NCI-H1417 treated with DMSO at 0.1 percent for 48 hours (cell line): ENCODE results near the gene HIVEP3.
"Not testable (repeated sequence)": the region's sequence is repeated elsewhere in the genome, so short reads cannot be mapped to it uniquely, and the experiment has no call there.

ENCODE experiments used
- DNase-seq: peaks from one replicate; lab custom pipeline; 2025; lab: John Stamatoyannopoulos, UW

HIVEP3 gene

DNA sequence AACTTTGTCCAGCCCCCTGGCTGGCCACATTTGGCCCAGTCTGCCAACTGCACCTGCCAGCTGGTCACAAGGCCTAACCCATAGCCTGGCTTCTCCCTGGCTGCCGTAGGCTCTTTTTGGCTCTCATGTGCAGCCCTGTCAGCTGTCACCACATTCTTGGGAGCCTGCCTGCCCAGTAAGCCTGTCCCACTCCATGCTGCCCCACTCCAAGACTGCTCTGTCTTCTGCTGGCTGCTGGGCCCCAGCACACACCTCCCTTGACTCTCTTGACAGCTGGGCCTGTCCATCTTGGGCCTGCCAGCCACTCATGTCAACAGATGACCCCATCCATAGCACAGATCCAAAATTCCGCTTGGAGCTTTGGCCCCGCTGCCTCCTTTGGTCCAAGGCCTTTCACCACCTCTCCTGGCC is 360.0 kb downstream of the HIVEP3 start:
- DNase-seq = no peak

DNA sequence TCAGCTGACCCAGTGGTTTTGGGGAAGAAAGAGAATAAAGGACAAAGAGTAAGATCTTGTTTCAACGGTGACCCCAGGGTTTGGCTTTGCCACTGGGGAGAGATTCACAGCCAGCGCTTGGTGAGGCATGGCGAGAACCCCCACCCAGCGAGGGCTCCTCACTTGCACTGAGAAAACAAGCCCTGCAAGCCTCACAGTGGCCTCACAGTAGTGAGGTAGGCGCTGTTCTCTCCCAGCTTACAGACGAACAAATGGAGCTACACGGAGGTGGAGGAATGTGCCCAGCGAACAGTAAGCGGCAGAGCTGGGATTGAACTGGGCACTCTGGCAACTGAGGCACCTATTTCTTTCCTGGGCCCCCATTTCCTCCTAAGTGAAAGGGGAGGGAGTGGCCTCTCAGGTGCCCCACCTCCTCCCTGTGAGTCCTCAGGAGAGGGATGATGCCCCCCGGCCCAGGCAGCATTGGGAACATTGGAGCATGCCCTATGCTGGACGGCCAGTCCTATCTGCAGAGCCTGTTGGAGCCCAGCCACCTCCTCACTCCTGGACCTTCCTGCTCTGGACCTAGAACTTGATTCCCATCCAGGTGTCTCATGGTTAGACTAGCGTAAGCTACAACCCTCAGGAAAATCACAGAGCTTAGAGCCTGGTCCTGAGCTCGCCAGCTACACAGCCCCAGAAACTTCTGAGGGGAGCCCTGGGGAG is 360.8 kb downstream of the HIVEP3 start:
- no peak for DNase-seq

DNA sequence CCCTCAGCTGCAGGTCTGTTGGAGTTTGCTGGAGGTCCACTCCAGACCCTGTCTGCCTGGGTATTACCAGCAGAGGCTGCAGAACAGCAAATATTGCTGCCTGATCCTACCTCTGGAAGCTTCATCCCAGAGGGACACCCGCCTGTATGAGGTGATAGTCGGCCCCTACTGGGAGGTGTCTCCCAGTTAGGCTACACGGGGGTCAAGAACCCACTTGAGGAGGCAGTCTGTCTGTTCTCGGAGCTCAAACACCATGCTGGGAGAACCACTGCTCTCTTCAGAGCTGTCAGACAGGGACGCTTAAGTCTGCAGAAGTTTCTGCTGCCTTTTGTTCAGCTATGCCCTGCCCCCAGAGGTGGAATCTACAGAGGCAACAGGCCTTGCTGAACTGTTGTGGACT is 364.0 kb downstream of the HIVEP3 start:
- not testable (repeated sequence) for DNase-seq

- no peak for DNase-seq
Observed at GRCh38 chr1:41547781-41548560, 370.8 kb downstream of the HIVEP3 start.

DNA sequence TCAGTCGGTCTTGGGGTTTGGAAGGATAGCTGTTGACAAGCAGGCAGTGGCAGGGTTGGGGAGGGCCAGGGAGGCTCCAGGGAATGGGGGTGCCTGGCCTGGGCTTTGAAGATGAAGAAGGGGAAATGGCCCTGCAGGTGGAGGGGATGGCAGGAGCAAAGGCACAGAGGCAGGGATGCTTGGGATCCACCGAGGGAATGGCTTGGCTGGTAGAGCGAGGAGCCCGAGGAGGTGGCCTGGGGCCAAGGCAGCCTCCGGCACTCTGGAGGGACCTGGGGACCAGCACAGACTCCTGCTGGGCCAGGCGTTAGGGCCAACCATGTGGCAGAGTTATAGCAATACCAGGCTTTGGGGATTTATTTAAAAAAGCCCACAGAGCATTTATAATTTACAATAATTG is 371.4 kb downstream of the HIVEP3 start:
- no peak for DNase-seq

DNA sequence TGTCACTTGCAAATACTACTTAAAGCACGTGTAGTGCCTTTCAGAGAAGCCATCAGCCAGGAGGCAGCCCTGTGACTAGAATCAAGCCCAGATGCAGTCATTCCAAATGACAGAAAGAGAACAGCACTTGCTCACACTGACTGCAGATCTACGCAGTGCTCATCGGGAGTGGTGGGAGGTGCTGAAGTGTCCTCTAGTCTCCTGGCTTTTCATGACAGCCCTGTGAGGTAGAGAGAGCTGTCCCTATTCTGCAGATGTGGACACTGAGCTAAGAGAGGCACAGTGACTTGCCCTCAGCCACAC is 371.9 kb downstream of the HIVEP3 start:
- DNase-seq = no peak

DNA sequence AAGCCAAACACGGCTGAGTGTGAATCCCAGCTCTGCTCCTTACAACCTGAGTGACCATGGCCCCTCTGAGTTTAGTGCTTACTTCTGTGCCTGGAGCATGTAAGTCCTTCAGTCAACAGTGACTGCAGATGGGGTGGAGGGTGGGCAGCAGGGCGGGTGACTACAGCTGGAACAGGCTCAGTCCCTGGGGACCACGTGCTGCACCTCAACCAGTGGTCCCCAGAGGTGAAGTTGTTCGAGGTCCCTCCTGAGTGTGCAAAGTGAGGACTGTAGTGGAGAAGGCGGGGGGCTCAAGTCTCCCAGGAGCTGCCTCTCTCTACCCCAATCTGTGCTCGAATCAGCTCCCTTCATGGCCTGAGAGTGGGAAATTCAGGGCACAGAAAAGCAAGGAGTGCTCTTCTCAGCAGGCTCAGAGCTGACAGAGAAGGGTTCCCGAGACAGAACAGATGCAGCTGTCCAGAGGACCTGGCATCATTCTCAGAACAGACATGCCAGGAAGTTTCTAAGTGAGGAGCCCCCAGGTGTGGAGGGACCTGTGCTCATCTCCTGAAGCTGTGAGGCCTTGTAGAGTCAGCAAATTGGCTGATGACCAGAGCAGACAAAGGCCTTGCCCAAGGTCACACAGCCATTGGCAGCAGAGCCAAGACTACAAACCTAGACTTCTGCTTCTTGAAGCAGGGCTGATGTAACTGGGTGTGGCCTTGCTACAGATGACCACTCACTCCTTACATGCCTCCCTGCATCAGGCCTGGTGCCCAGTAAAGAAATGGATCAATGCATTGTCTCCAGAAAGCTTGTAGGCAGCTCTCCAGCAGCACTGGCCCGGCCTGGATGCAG is 372.5 kb downstream of the HIVEP3 start:
- DNase-seq = no peak

DNA sequence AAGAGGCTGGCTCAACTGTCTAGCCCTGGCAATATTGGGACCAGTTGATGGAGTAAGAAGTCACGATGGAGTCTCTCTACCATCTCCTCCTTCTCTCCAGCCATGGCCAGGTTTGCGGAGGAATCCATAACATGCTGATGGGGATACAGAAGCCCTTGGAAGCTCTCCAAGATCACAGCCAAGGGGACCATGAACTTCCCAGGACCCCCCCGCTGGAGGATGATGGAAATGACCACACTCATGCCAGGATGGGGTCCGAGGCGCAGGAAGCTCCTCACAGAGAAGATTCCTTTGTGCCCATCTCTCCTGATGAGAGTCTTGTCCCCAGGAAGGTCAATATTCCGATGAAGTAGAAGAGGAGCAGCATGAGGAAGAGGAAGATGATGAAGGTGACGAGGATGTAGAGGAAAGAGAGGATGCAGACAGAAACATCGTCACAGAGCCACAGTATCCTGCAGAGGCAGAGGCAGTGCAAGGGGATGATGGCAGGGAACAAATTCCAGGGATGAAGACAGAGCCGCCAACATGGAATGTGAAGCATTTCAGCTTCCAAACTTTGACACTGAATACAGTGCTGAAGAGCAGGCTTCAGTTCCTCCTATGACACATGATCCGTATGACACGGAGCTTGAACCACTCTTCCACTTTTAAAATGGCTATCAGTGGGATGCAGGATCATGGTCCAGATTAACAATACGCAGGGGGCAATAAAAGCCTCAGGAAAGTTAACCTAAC is 376.4 kb downstream of the HIVEP3 start:
- DNase-seq = no peak

DNA sequence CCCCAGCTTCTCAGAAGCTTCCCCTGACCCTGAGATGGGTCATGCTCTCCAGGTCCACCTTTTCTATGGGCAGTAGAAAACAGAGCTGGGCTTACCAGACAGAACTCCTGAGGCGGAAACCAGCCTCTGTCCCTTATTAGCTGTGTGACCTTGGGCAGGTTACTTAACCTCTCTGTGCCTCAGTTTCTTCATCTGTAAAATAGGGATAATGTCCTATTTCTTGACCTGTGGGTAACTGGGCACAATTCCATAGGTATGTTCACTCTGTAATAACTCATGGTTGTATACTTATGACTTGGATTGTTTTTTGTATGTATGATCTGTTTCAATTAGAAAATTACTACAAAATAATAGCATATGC is 377.1 kb downstream of the HIVEP3 start:
- no peak for DNase-seq

GRCh38 chr1:41540886-41541591 is 377.7 kb downstream of the HIVEP3 start:
- no peak for DNase-seq

GRCh38 chr1:41539999-41540398 is 378.7 kb downstream of the HIVEP3 start:
- DNase-seq = no peak

DNA sequence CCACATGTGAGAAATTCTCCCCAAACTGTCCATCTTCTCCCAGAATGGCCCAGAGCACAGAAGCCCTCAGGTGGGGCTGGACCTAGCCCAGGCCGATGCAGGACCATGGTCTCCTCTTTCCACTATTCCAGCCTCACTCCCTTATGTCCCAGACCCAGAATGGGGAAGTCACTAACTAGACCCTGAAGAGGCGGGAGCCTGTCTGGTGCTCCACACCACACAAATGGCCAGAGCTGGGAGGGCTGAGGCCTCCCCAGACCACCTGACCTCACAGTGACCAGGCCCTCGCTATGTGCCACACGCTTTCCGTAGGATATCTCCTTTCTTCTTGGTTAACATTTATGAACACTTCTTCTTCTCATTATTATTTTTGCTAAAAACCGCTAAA is 379.3 kb downstream of the HIVEP3 start:
- DNase-seq = no peak

DNA sequence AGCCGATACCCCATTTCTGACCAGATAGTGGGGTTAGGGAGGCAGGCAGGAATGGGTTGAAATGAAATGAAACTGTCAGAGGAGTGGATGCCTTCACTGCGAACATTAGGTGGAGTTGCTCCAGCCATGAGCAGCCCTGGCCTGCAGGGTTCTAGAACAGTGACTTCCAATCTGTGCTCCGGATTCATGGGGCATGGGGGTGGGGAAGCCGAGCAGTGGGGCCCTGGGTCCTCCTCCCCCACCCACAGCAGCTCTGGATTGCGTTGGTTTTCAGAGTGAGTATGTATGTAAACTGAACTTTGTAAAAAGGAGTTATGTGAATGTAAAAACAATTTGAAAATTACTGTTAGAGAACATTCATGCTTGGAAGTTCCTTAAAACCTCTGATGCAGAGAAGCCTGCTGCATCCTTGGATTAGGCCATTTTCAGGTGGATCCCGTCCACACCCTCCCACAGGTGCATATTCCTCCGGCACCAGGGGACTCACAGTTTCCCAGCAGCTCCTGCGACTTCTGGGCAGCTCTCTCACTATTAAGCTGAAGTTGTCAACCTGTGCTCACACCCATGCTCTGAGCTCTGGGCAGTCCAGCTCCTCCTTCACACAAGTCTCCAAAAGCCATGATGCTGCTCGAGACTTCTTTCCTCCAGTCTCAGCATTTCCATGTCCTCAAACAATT is 379.8 kb downstream of the HIVEP3 start:
- DNase-seq = no peak

DNA sequence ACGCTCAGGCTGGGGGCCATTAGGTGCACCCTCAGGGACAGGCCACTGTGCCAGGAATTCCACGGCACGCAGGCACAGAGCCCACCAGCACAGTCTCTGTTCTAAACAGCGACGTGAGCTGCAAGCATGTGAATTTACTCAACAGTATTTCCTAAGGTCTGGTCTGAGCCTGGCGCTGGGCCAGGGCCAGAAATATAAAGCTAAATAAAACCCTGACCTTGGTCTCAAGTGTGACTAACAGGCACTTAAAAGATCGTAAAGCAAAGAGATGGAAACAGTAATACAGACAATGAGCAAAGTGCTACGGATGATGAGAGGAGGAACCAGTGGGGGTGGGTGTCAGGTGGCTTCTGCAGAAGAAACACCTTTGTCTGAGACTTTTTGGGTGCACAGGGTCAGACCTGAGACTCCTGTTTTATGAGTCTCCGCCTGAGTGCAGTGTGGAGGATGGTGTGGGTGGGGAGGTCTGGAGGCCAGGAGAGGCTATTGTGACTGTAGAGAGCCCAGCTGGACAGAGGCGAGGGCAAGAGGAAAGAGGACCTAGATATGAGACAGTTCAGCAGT is 380.9 kb downstream of the HIVEP3 start:
- DNase-seq = no peak

DNA sequence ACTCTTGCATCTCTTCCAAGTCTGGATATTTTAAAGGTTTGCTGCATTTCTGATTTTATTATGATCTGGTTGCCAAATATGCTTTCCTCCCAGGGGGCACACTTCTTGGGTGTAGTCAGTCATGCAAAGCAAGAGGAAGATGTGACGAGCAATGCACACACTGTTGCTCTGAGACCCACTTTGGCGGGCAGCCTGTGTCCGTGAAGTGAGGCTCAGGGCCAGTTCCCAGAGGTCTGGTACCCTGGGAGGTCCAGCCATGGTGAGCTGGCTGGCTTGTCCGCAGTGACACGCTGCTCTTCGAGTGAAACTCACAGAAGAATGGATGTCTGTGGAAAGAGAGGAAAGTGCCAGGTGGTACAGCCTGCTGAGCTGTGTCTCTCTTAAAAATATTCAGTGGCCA is 381.5 kb downstream of the HIVEP3 start:
- no peak for DNase-seq

- no peak for DNase-seq
Observed at GRCh38 chr1:41536361-41536802, 382.3 kb downstream of the HIVEP3 start.

DNA sequence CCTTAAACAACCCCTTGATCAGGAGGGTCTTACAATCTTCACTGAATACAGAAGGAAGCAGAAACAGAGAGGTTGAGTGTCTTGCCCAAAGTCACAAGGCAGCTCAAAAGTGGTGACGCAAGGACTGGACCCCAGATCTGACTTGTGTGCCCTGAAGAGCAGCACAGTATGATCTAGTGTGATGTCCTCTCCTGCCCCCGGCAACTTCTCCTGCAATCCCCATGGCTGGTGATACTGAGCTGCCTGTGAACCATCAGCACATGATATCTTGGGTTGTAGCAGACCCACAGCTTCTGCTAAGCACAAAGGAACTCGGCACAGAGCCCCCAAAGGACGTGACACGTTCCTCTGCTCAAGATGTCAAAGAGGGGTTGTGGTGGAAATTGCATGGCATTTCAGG is 383.0 kb downstream of the HIVEP3 start:
- no peak for DNase-seq

DNA sequence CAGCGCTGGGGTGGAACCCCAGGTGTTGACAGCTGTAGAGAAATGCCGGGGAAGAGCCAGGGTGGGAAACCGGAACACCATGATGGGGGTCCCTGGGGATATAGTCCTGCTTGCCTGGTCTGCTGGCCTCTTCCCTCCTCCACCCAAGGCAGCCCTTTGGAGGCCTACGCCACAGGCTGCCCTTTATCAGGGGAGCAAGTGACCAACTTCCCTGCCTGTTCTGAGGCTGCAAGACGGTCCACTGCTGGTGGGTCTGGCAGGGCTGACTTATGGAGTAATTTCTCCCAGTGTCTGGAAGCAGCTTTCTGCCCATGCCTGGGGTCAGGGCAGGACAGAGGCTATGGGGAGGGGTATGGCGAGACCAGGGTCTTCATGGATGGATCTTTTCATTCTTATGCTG is 383.4 kb downstream of the HIVEP3 start:
- no peak for DNase-seq

- DNase-seq = no peak
Observed at GRCh38 chr1:41534181-41535076, 384.3 kb downstream of the HIVEP3 start.

DNA sequence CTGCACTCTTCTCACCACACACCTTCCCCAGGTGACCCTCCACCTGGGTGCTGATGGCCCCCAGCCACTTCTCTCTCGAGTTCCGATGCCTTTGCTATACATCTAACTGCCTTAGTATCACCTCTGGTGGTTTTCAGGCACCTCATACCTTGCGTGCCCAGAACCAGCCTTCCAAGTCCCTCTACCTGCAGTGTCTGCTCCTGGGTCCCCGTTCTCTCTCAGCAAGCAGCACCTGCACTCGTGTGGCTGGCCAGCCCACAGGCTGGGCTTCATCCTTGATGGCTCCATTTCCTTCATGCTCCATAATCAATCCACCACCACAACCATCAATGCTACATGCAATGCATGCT is 385.0 kb downstream of the HIVEP3 start:
- no peak for DNase-seq
